Psoas muscle (tissue), 8 donors: ENCODE data around the gene SLC39A7. TPM values are rescaled to one million over a fixed set of nuclear protein-coding genes. Genes with fewer than 3 reads are reported as not detected.

Source experiments
- ATAC-seq, 4 donors: fragments of 200-7000 bp; cut with Tn5 transposase; one replicate each; pipeline ENCODE4 v1.9.1; 2020; ENCODE audit warnings: moderate library complexity in 3 of 4, mild to moderate bottlenecking in 2 of 4
- DNase-seq, 2 donors: peaks; one replicate each; pipeline ENCODE4 v3.0.0-alpha.2; 2020
- H3K27ac ChIP-seq: fragments of 200-600 bp; one replicate; pipeline ENCODE4 v1.8.0; 2022
- H3K27me3 ChIP-seq, 3 donors: fragments of 200-600 bp in 1 of 3; one replicate each; pipeline versions ENCODE4 v1.6.1 to v1.8.0; 2013 to 2022; ENCODE audit warnings: low read length in 2 of 3, mild to moderate bottlenecking in 2 of 3, moderate library complexity in 1 of 3; ENCODE audit not compliant: insufficient read depth in 3 of 3
- H3K36me3 ChIP-seq, 2 donors: fragments of 200-600 bp in 1 of 2; one replicate each; pipeline versions ENCODE4 v1.6.1 to v1.8.0; 2013 to 2022; ENCODE audit warnings: low read depth in 1 of 2, mild to moderate bottlenecking in 1 of 2, moderate library complexity in 1 of 2; ENCODE audit not compliant: insufficient read depth in 1 of 2
- H3K4me1 ChIP-seq: fragments of 200-600 bp; one replicate; pipeline ENCODE4 v1.8.0; 2022
- H3K4me3 ChIP-seq: fragments of 200-600 bp; one replicate; pipeline ENCODE4 v1.8.0; 2022; ENCODE audit warnings: mild to moderate bottlenecking
- H3K9me3 ChIP-seq: fragments of 200-600 bp; one replicate; pipeline ENCODE4 v1.8.0; 2022
- CTCF ChIP-seq: fragments of 200-600 bp; IDR thresholded peaks from one replicate; pipeline ENCODE4 v1.8.0; 2022; ENCODE audit warnings: antibody characterized with exemption
- WGBS, 3 donors: extraction: QIAGEN DNeasy Blood & Tissue Kit; methylation state at CpG; one replicate each; pipeline versions ENCODE4 v1.1.6 to v1.1.7; 2013; 5-methylcytosine and 5-hydroxymethylcytosine counted together
- intact Hi-C, 2 donors: fragments of 100-400 bp; cut with DNase I; formaldehyde crosslinking; loops; one replicate each; pipeline versions ENCODE4 v1.11.0 to v1.14.2; 2022
- polyA plus RNA-seq, 3 donors: library from polyadenylated mRNA; stranded (reverse); fragments of 200-250 nt; gene quantifications; one replicate each; pipeline ENCODE4 v1.2.3, GENCODE V29; 2013
- total RNA-seq, 4 donors: library from RNA; stranded (reverse); fragmentation: NEBNext Ultra II Directional in 2 of 4; extraction: Animal tissue kit (Norgen Biotek cat#: 25700) in 2 of 4; gene quantifications; one replicate each; pipeline versions ENCODE4 v1.2.1 to v1.2.4, GENCODE V29; 2021 to 2023
- donor health status: healthy with polysubstance abuse.
- donor health status: DM: no; HTN: no; CAD: no; lungs with moderate emphysema.
- donor health status: Bipolar disorder and iron deficiency.
- donor health status: healthy.
- donor health status: DM: yes; HTN: yes; CAD: no.
- donor health status: DM: no; HTN: no; CAD: no.
- donor health status: DM: no; HTN: no; CAD: no.
- donor health status: DM: yes; HTN: yes; CAD: no.

The SLC39A7 gene
- total and polyA plus RNA-seq, 7 donors, result 17.6 to 126 (median 41.4) TPM

- no peaks in the 10 kb centered on the region for H3K27me3 ChIP-seq
- H3K27ac ChIP-seq, result no peak overlapping the region
- no peak overlapping the region for H3K4me3 ChIP-seq
- H3K4me1 ChIP-seq, result peaks cover 19% of the 10 kb centered on the region
- H3K9me3 ChIP-seq, result no peaks in the 10 kb centered on the region
- H3K36me3 ChIP-seq, result peaks cover 0 to 4% of the 10 kb centered on the region in 2 donors
- 77 to 87% (median 81%) methylated on average over 8 of the region's 8 CpGs for WGBS, 3 donors
- intact Hi-C loops, result no loop called here
- TF ChIP-seq CTCF, result no peak
- DNase-seq, result peak in 1 of 2 donors; percentile 49
- no peak for ATAC-seq
Measured at GRCh38 chr6:33189164-33189563, 11.5 kb upstream of the SLC39A7 start.

- no peak for ATAC-seq
Measured at GRCh38 chr6:33189625-33190448, 10.8 kb upstream of the SLC39A7 start.

GRCh38 chr6:33190504-33191107 is 10.1 kb upstream of the SLC39A7 start:
- peak in 1 of 2 donors; percentile 13 for DNase-seq
- ATAC-seq, result no peak
- WGBS, 3 donors, result 77 to 80% (median 77%) methylated on average over 8 to 11 of the region's 11 CpGs

More at GRCh38 chr6:33189625-33190448, 10.8 kb upstream of the SLC39A7 start:
- 45 to 49% (median 49%) methylated on average over 7 of the region's 7 CpGs for WGBS, 3 donors
- intact Hi-C loops, result loop anchor here in 1 of 2 donors (10.0 kb wide), 1 partner anchor 995 kb away; the partner anchor contains the start of genes GPSM3 and PBX2
- peaks cover under 1 to 11% of the 10 kb centered on the region in 2 donors for H3K36me3 ChIP-seq
- H3K9me3 ChIP-seq, result no peaks in the 10 kb centered on the region
- H3K27me3 ChIP-seq, result no peaks in the 10 kb centered on the region
- no peak overlapping the region for H3K27ac ChIP-seq
- H3K4me3 ChIP-seq, result no peak overlapping the region
- DNase-seq, result peak in 1 of 2 donors; percentile 20
- peaks cover 19% of the 10 kb centered on the region for H3K4me1 ChIP-seq
- TF ChIP-seq CTCF, result no peak

More at GRCh38 chr6:33190504-33191107, 10.1 kb upstream of the SLC39A7 start:
- intact Hi-C loops, result loop anchor here in 1 of 2 donors (1.0 to 10.0 kb wide), 2 partner anchors 24 to 996 kb away; partner anchors contain the start of genes GPSM3 and PBX2
- peaks cover 3 to 19% of the 10 kb centered on the region in 2 donors for H3K36me3 ChIP-seq
- H3K9me3 ChIP-seq, result no peaks in the 10 kb centered on the region
- H3K4me1 ChIP-seq, result peaks cover 19% of the 10 kb centered on the region
- no peaks in the 10 kb centered on the region for H3K27me3 ChIP-seq
- H3K27ac ChIP-seq, result no peak overlapping the region
- no peak for TF ChIP-seq CTCF
- no peak overlapping the region for H3K4me3 ChIP-seq
